Keratinocyte (primary cell): ENCODE results near the gene OTOG.

Experiments used
- EZH2 ChIP-seq: IDR thresholded peaks from one replicate; pipeline ENCODE4 v1.6.1; 2012; ENCODE audit warnings: inconsistent platforms, mild to moderate bottlenecking, low read length, moderate library complexity
- TF ChIP-seq, protein P1 (sequence below), 3 experiments: IDR thresholded peaks in 1 of 3; conservative IDR thresholded peaks in 1 of 3; optimal IDR thresholded peaks in 1 of 3; 2 replicates in 2 of 3; 3 replicates in 1 of 3; pipeline versions ENCODE3 to v1.5.1; 2011; ENCODE audit warnings: low read length in 3 of 3, mild to moderate bottlenecking in 3 of 3, moderate library complexity in 2 of 3, control low read depth in 1 of 3, inconsistent platforms in 1 of 3; ENCODE audit not compliant: insufficient read depth in 2 of 3; ENCODE audit errors: extremely low read depth in 1 of 3

DNA sequence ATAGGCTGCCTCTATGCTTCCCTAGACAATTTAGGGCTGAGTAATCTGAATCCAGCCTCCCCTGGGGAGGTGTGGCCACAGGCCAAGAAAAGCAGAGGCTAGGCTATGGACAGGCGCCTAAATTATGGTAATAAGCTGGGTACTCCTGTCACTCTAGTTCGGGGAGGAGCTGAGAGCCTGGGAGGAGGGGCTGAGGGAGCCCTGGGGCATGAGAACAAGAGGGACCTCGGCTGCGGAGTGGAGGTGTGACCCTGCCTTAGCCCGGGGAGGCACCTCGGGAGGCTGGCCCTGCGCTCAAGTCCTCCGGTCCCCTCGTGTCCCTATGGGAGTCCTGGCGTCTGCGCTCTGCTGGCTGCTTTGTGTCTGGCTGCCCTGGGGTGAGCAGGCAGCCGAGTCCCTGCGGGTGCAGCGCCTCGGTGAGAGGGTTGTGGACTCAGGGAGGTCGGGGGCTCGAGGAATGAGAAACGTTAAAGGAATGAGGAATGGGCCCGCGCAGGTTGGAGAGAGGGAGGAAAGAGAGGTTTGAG is at the start of gene OTOG:
- TF ChIP-seq EZH2: no peak
- TF ChIP-seq, protein P1, sequence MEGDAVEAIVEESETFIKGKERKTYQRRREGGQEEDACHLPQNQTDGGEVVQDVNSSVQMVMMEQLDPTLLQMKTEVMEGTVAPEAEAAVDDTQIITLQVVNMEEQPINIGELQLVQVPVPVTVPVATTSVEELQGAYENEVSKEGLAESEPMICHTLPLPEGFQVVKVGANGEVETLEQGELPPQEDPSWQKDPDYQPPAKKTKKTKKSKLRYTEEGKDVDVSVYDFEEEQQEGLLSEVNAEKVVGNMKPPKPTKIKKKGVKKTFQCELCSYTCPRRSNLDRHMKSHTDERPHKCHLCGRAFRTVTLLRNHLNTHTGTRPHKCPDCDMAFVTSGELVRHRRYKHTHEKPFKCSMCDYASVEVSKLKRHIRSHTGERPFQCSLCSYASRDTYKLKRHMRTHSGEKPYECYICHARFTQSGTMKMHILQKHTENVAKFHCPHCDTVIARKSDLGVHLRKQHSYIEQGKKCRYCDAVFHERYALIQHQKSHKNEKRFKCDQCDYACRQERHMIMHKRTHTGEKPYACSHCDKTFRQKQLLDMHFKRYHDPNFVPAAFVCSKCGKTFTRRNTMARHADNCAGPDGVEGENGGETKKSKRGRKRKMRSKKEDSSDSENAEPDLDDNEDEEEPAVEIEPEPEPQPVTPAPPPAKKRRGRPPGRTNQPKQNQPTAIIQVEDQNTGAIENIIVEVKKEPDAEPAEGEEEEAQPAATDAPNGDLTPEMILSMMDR (optimal IDR thresholded peaks at IDR 0.05 in 1 of 3, IDR thresholded peaks at IDR 0.05 in 1 of 3, conservative IDR thresholded peaks at IDR 0.05 in 1 of 3; ENCODE audit: extremely low read depth in 1 of 3, insufficient read depth in 2 of 3, low read length in 3 of 3): no peak
